Dendritic cell treated with granulocyte-macrophage colony-stimulating factor and Interleukin-4, amounts not matched to agents 40 ng/mL and 50 ng/mL, for 4 days (primary cell): ENCODE data around the gene CLMN.

Experiments used
- H3K27ac Mint-ChIP-seq: one replicate; pipeline ENCODE4 v1.8.0; 2022; ENCODE audit warnings: mild to moderate bottlenecking, mixed read lengths
- H3K27me3 Mint-ChIP-seq: one replicate; pipeline ENCODE4 v1.8.0; 2022; ENCODE audit warnings: mild to moderate bottlenecking, mixed read lengths
- H3K36me3 Mint-ChIP-seq: one replicate; pipeline ENCODE4 v1.8.0; 2022; ENCODE audit warnings: low read depth, mixed read lengths
- H3K4me1 Mint-ChIP-seq: one replicate; pipeline ENCODE4 v1.8.0; 2022; ENCODE audit warnings: low read depth, mixed read lengths
- H3K4me3 Mint-ChIP-seq: one replicate; pipeline ENCODE4 v1.8.0; 2022; ENCODE audit warnings: mild to moderate bottlenecking, moderate library complexity, mixed read lengths
- H3K9me3 Mint-ChIP-seq: one replicate; pipeline ENCODE4 v1.8.0; 2022; ENCODE audit warnings: mixed read lengths
- intact Hi-C: fragments of 100-400 bp; cut with micrococcal nuclease; formaldehyde crosslinking; loops from one replicate; pipeline ENCODE4 v1.15.0; 2022

The CLMN gene

DNA sequence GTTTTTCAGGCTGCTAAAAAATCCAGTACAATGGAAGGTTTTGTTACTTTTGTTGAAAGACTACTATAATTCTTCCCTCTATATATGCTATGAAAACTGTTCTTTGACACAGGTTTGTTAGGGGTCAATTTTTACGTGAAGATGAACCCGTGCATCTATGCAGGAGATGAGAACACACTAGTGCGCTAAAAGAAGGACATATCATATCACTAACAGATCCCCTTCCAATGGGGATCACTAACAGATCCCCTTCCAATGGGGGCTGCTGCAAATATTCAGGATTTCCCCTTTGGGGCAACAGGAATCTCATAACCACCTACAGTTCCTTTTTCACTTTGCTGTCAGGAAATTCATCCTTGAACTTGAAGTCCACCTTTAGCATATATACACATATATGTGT lies 75.1 kb downstream of the CLMN start:
- H3K27me3 Mint-ChIP-seq: no peaks in the 10 kb centered on the region
- no peaks in the 10 kb centered on the region for H3K36me3 Mint-ChIP-seq
- intact Hi-C loops: no loop called here
- peaks cover 10% of the 10 kb centered on the region for H3K9me3 Mint-ChIP-seq
- H3K27ac Mint-ChIP-seq: no peak overlapping the region
- peaks cover 15% of the 10 kb centered on the region for H3K4me1 Mint-ChIP-seq
- no peak overlapping the region for H3K4me3 Mint-ChIP-seq

GRCh38 chr14:95242870-95243269 lies 76.8 kb downstream of the CLMN start:
- Mint-ChIP-seq H3K27me3 (no peaks in the 10 kb centered on the region), H3K36me3 (no peaks in the 10 kb centered on the region), H3K27ac (no peak overlapping the region), H3K4me1 (peaks cover 10% of the 10 kb centered on the region), H3K4me3 (no peak overlapping the region), H3K9me3 (peaks cover 10% of the 10 kb centered on the region)
- intact Hi-C loops: no loop called here

DNA sequence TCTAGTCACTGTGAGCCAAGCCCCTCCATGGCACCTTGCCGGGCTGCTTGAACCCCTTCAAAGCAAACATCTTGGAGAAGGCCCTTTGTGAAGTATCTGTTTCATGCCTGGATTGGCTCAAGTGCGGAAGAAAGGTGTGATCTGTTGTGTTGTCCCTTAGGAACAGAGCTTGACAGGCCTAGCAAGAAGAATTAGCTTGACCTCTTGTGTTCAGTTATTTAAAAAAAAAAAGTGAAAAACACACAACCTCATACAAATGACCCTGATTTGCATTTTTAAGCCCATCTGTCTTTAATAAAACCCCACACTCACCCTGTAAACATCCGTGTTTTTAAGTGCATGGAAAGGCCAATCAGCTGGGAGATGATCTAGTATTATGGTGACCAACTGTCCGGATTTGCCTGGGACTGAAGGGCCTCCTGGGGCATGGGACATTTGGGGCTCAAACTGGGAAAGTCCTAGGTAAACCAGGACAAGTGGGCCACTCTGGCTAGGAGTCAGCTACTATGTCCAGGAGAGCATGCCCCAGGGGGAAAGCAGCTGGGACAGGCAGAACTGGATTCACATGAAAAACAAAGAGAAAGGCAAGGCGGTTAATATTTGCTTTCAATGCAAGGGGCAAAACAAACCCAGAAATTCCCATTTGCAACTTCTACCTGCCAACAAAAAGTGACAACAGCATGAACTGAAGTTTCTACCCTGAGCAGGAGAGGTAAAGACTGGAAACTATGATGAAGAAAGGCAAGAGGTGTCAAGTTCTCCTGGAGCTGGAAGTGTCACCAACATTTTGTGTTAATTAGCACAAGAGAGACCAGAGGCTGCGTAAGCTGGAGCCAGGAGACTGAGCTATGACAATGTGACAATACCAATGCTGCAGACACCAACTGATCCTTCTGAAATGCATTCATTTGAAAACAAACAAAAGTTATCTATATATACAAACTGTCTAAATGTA lies 78.6 kb downstream of the CLMN start:
- intact Hi-C loops: no loop called here
- H3K36me3 Mint-ChIP-seq: no peaks in the 10 kb centered on the region
- H3K4me1 Mint-ChIP-seq: peaks cover 15% of the 10 kb centered on the region
- no peaks in the 10 kb centered on the region for H3K27me3 Mint-ChIP-seq
- H3K27ac Mint-ChIP-seq: no peak overlapping the region
- H3K4me3 Mint-ChIP-seq: no peak overlapping the region
- H3K9me3 Mint-ChIP-seq: peaks cover 10% of the 10 kb centered on the region

DNA sequence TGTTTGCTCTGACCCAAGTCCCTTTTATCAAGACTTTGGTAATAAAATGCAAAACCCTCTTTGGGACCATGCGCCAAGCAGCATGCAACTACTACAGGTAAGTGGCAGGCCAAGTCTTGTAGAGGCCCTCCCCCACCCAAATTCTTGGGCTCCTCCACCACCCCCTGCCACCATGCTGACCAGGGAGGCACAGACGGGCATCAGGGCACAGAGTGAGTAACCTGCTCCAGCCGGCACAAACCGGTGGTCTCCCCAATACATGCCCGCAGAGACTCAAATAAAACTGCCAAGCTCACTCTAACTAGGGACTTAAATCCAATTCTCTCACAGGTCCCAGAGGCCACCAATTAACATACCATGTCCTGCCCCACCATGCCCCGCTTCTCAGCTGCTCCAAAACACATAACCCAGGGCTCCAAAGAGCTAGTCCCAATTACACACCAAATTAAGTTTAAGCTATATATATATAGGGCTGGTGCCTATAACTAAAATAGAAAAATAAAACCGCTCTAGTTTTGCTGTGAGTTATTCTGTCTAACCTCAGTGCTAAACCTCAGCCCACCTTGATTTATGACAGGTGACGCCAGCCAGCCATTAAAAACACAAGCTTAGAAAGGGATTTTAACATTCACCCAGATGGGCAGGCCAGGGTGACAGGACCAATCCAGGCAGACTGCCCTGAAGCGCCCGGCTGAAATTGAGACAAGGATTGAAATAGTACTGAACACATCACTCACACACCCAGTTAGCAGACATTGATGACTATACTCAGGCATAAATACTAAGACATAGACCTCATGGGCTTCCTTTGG lies 81.0 kb downstream of the CLMN start:
- no peak overlapping the region for H3K4me3 Mint-ChIP-seq
- peaks cover 24% of the 10 kb centered on the region for H3K4me1 Mint-ChIP-seq
- H3K27me3 Mint-ChIP-seq: no peaks in the 10 kb centered on the region
- intact Hi-C loops: no loop called here
- no peaks in the 10 kb centered on the region for H3K9me3 Mint-ChIP-seq
- H3K27ac Mint-ChIP-seq: no peak overlapping the region
- H3K36me3 Mint-ChIP-seq: no peaks in the 10 kb centered on the region

DNA sequence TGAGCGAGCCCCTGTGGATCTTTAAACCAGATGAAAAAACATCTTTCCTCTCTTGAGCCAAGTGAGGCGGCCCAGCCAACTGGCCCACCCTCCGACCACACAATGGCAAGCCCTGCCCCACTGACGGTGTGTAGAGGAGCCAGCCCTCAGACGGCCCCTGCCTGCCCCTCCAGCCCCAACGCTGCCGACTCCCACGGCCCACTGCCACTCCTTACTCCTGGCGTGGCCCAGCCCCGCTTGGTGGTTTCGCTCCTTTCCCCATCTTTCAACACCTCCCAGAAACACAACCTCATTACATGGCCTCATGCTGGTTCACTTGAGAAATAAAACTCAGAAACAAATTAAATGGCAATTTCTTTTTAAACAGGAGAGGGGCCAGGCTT lies 81.8 kb downstream of the CLMN start:
- no peak overlapping the region for H3K4me3 Mint-ChIP-seq
- H3K4me1 Mint-ChIP-seq: peaks cover 31% of the 10 kb centered on the region
- no peaks in the 10 kb centered on the region for H3K9me3 Mint-ChIP-seq
- H3K27ac Mint-ChIP-seq: no peak overlapping the region
- intact Hi-C loops: no loop called here
- no peaks in the 10 kb centered on the region for H3K27me3 Mint-ChIP-seq
- H3K36me3 Mint-ChIP-seq: no peaks in the 10 kb centered on the region

DNA sequence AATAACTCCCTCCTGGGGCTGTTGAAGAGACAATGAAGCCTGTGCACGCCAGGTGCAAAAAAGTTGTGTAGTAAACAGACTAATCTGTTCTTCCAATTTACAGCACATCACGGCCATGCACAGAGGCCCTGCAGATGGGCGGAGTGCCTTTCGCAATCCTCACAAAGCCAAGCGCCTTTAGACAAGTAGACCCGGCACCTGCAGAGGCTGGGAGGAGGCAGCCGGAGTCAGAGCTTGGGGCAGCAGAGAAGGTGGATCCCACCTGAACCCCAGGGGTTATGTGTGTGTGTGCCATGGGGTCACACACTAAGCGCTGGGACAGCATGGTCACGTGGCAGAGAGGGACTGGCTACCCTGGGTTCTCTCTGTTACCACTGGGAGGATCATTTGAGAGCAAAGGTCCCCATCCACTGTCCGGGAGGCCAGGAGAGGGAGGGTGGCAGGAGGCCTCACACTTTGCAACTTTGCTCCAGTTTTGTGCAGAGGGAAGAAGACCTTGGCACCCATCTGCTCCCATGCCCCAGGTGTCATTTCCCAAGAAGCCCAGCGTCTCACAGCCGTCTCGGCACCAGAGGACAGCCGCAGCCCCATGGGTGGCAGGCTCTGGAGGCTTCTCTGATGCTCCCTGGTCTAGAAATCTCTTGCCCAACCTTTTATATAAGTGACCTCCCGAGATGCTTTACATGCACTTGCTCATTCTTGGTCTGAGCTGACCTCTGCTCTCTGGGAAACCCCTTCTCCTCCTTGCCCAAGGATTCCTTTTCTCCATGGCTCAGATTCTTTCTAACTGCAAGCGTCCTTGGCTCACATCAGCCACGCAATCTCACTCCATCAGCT lies 82.4 kb downstream of the CLMN start:
- Mint-ChIP-seq H3K27me3 (no peaks in the 10 kb centered on the region), H3K4me1 (peaks cover 34% of the 10 kb centered on the region), H3K4me3 (no peak overlapping the region), H3K36me3 (no peaks in the 10 kb centered on the region), H3K9me3 (no peaks in the 10 kb centered on the region), H3K27ac (no peak overlapping the region)
- intact Hi-C loops: no loop called here

DNA sequence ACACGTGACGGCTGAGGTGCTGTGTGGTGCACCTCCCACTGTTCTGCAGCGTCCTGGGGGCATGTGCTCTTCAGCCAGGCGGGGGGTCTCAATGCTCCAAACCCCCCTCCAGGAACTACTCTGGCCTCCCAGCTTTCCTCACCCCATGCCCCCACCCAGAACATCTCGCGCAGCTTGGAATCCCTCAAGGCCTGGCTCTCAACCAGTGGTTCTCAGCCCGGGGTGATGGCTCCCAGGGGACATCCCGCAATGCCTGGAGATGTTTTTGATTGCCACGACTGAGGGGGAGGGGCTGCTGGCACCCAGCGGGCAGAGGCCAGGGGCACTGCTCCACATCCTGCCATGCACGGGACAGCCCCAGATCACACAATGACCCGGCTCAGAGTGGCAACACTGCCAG lies 83.5 kb downstream of the CLMN start:
- H3K27ac Mint-ChIP-seq: no peak overlapping the region
- H3K36me3 Mint-ChIP-seq: no peaks in the 10 kb centered on the region
- no peaks in the 10 kb centered on the region for H3K9me3 Mint-ChIP-seq
- no peaks in the 10 kb centered on the region for H3K27me3 Mint-ChIP-seq
- intact Hi-C loops: no loop called here
- peaks cover 40% of the 10 kb centered on the region for H3K4me1 Mint-ChIP-seq
- H3K4me3 Mint-ChIP-seq: no peak overlapping the region

DNA sequence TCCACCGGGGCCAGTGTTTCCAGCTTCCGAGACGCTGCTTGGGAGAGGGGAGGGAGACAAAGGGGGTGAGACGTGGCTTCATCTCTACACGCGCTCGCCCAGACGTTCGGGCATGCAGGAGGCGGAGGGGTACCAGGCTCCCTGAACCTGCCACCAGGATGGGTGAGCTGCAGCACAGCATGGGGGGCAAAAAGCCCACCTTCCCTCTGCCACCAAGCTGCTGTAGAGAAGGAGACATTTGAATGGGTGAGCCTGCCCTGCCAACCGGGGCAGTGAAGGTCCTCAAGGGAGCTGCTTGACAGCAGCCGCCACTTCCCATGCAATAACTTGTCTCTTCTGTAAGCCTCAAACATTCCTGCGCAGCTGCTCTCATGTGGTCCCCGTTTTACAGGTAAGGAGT lies 83.9 kb downstream of the CLMN start:
- Mint-ChIP-seq H3K4me3 (no peak overlapping the region), H3K27me3 (no peaks in the 10 kb centered on the region), H3K4me1 (peaks cover 40% of the 10 kb centered on the region), H3K9me3 (no peaks in the 10 kb centered on the region), H3K36me3 (no peaks in the 10 kb centered on the region), H3K27ac (no peak overlapping the region)
- intact Hi-C loops: no loop called here

DNA sequence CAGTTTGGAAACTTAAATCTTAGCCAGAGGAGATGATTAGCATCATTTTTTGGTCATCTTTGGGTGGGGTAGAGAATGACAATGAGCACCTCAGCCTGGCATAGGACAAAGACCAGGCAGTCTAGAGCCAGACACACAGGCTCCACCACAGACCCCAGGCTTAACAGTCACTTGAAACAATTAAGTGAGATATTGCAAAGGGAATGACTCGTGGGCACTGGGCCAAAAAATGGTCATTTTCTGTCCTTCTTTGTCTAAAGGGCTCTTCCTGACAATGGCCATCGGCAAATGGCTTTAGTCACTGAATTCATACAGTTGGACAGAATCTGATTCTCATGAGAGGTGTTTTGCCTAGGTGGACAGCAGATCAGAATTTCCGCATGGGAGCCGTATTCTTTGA lies 84.4 kb downstream of the CLMN start:
- Mint-ChIP-seq H3K27me3 (no peaks in the 10 kb centered on the region), H3K36me3 (no peaks in the 10 kb centered on the region), H3K4me1 (peaks cover 39% of the 10 kb centered on the region), H3K4me3 (no peak overlapping the region), H3K9me3 (no peaks in the 10 kb centered on the region), H3K27ac (no peak overlapping the region)
- intact Hi-C loops: no loop called here

- H3K27me3 Mint-ChIP-seq: no peaks in the 10 kb centered on the region
- peaks cover 35% of the 10 kb centered on the region for H3K4me1 Mint-ChIP-seq
- H3K9me3 Mint-ChIP-seq: no peaks in the 10 kb centered on the region
- no peaks in the 10 kb centered on the region for H3K36me3 Mint-ChIP-seq
- intact Hi-C loops: no loop called here
- H3K4me3 Mint-ChIP-seq: no peak overlapping the region
- peak overlapping the region; percentile 33 for H3K27ac Mint-ChIP-seq
These were observed 85.3 kb downstream of the CLMN start for GRCh38 chr14:95234426-95234825.

- intact Hi-C loops: no loop called here
- Mint-ChIP-seq H3K36me3 (no peaks in the 10 kb centered on the region), H3K27ac (peak overlapping the region; percentile 37), H3K4me1 (peaks cover 35% of the 10 kb centered on the region), H3K9me3 (no peaks in the 10 kb centered on the region), H3K27me3 (no peaks in the 10 kb centered on the region), H3K4me3 (no peak overlapping the region)
These were observed 85.9 kb downstream of the CLMN start for GRCh38 chr14:95233702-95234241.

GRCh38 chr14:95232894-95233584 lies 86.7 kb downstream of the CLMN start:
- Mint-ChIP-seq H3K36me3 (no peaks in the 10 kb centered on the region), H3K27me3 (no peaks in the 10 kb centered on the region), H3K4me3 (no peak overlapping the region), H3K4me1 (peaks cover 35% of the 10 kb centered on the region), H3K9me3 (no peaks in the 10 kb centered on the region), H3K27ac (peak overlapping the region; percentile 37)
- intact Hi-C loops: no loop called here

- intact Hi-C loops: no loop called here
- Mint-ChIP-seq H3K4me1 (peaks cover 27% of the 10 kb centered on the region), H3K9me3 (no peaks in the 10 kb centered on the region)
These were observed 87.6 kb downstream of the CLMN start for GRCh38 chr14:95231966-95232633.

More at GRCh38 chr14:95231966-95232633, 87.6 kb downstream of the CLMN start:
- Mint-ChIP-seq H3K27me3 (no peaks in the 10 kb centered on the region), H3K27ac (no peak overlapping the region), H3K4me3 (no peak overlapping the region), H3K36me3 (no peaks in the 10 kb centered on the region)
